OCI-LY1 (cell line): ENCODE results near the gene CTTNBP2.

Experiments used
- H2AFZ ChIP-seq: fragments of 200-600 bp; sonication (generic), shearing (Covaris generic); 2 replicates; pipeline ENCODE4 v1.6.0; 2014; ENCODE audit warnings: antibody characterized with exemption, mild to moderate bottlenecking, low read length
- H3F3A ChIP-seq: fragments of 200-600 bp; sonication (generic), shearing (Covaris generic); 2 replicates; pipeline ENCODE4 v1.6.0; 2014; ENCODE audit warnings: mild to moderate bottlenecking, antibody characterized with exemption, low read length, moderate library complexity; ENCODE audit not compliant: insufficient read depth
- H3K27ac ChIP-seq: fragments of 200-600 bp; sonication (generic); 2 replicates; pipeline ENCODE4 v1.5.1; 2014; ENCODE audit warnings: low read length, mixed run types, mild to moderate bottlenecking, low read depth; ENCODE audit not compliant: poor library complexity, severe bottlenecking
- H3K27me3 ChIP-seq: fragments of 200-600 bp; sonication (generic); 2 replicates; pipeline ENCODE4 v1.6.0; 2014; ENCODE audit warnings: antibody characterized with exemption, mild to moderate bottlenecking, low read length, moderate library complexity; ENCODE audit not compliant: insufficient read depth
- H3K36me3 ChIP-seq: fragments of 200-600 bp; sonication (generic); 2 replicates; pipeline ENCODE4 v1.6.1; 2014; ENCODE audit warnings: mild to moderate bottlenecking, antibody characterized with exemption, low read length, moderate library complexity, mixed read lengths; ENCODE audit not compliant: insufficient read depth
- H3K4me1 ChIP-seq: fragments of 200-600 bp; sonication (generic); 2 replicates; pipeline ENCODE4 v1.5.1; 2014; ENCODE audit warnings: mild to moderate bottlenecking, low read length, moderate library complexity; ENCODE audit not compliant: insufficient read depth, severe bottlenecking
- H3K4me2 ChIP-seq: fragments of 200-600 bp; sonication (generic), shearing (Covaris generic); 2 replicates; pipeline ENCODE4 v1.6.1; 2014; ENCODE audit warnings: low read length
- H3K4me3 ChIP-seq: fragments of 200-600 bp; sonication (generic); 2 replicates; pipeline ENCODE4 v1.5.1; 2014; ENCODE audit warnings: low read length, low read depth, mild to moderate bottlenecking, mixed read lengths; ENCODE audit not compliant: poor library complexity, severe bottlenecking
- H3K79me2 ChIP-seq: fragments of 200-600 bp; shearing (Covaris generic); 2 replicates; pipeline ENCODE4 v1.6.1; 2016; ENCODE audit warnings: mixed run types, low read length, mixed read lengths; ENCODE audit not compliant: insufficient read depth
- H3K9ac ChIP-seq: fragments of 200-600 bp; sonication (generic), shearing (Covaris generic); 2 replicates; pipeline ENCODE4 v1.6.1; 2014; ENCODE audit warnings: mild to moderate bottlenecking, low read length, mixed read lengths
- H3K9me2 ChIP-seq: fragments of 200-600 bp; sonication (generic), shearing (Covaris generic); 2 replicates; pipeline ENCODE4 v1.6.1; 2014; ENCODE audit warnings: low read depth, mild to moderate bottlenecking, low read length, mixed read lengths
- H3K9me3 ChIP-seq: fragments of 200-600 bp; shearing (Covaris generic); 2 replicates; pipeline ENCODE4 v1.6.1; 2014; ENCODE audit warnings: low read length, mixed read lengths
- H4K20me1 ChIP-seq: fragments of 200-600 bp; sonication (generic), shearing (Covaris generic); 2 replicates; pipeline ENCODE4 v1.6.0; 2016; ENCODE audit warnings: mild to moderate bottlenecking, low read length; ENCODE audit not compliant: insufficient read depth
- EZH2 ChIP-seq: fragments of 200-600 bp; sonication (generic), shearing (Covaris generic); IDR thresholded peaks from 2 replicates; pipeline ENCODE4 v1.8.0; 2017; ENCODE audit warnings: borderline replicate concordance, mixed run types, mild to moderate bottlenecking, antibody characterized with exemption, low read length, moderate library complexity, mixed read lengths
- TF ChIP-seq, protein P1 (sequence below): fragments of 200-600 bp; sonication (generic), shearing (Covaris generic); IDR thresholded peaks from 2 replicates; pipeline ENCODE4 v1.5.1; 2017; ENCODE audit warnings: mild to moderate bottlenecking, antibody characterized with exemption, low read length, moderate library complexity, mixed read lengths

The CTTNBP2 gene

GRCh38 chr7:117839507-117839906, 33.7 kb downstream of the CTTNBP2 start:
- Histone ChIP-seq H3K27me3 (no peaks in the 10 kb centered on the region), H3K4me3 (no peak overlapping the region), H3K9me2 (no peaks in the 10 kb centered on the region), H3K36me3 (no peaks in the 10 kb centered on the region), H3F3A (no peaks in the 10 kb centered on the region), H3K79me2 (no peaks in the 10 kb centered on the region), H3K4me2 (no peak overlapping the region), H3K4me1 (no peaks in the 10 kb centered on the region), H3K27ac (no peak overlapping the region), H4K20me1 (no peaks in the 10 kb centered on the region), H3K9ac (no peak overlapping the region), H2AFZ (no peak overlapping the region), H3K9me3 (no peaks in the 10 kb centered on the region)
- TF ChIP-seq EZH2, result no peak
- TF ChIP-seq, protein P1, sequence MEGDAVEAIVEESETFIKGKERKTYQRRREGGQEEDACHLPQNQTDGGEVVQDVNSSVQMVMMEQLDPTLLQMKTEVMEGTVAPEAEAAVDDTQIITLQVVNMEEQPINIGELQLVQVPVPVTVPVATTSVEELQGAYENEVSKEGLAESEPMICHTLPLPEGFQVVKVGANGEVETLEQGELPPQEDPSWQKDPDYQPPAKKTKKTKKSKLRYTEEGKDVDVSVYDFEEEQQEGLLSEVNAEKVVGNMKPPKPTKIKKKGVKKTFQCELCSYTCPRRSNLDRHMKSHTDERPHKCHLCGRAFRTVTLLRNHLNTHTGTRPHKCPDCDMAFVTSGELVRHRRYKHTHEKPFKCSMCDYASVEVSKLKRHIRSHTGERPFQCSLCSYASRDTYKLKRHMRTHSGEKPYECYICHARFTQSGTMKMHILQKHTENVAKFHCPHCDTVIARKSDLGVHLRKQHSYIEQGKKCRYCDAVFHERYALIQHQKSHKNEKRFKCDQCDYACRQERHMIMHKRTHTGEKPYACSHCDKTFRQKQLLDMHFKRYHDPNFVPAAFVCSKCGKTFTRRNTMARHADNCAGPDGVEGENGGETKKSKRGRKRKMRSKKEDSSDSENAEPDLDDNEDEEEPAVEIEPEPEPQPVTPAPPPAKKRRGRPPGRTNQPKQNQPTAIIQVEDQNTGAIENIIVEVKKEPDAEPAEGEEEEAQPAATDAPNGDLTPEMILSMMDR, result no peak

DNA sequence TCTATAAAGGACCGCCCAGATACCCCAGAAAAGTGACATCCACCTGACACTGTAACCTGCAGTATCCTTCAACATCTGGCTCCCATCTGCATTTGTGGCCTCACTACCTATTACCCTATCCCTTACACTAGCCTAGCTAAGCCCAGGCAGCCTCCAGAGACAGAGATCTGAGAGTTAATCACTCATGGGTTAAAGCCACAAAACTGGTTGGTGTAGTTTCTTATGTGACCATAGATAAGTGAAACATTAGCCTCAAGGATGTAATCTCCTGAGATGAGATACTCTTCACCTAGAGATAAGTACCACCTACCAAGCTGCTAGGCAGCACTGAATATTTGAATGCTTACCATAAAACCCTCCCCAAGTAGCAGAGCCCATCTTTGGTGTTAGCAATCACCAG, 35.4 kb downstream of the CTTNBP2 start:
- Histone ChIP-seq H3K4me2 (no peak overlapping the region), H3K9me3 (no peaks in the 10 kb centered on the region)

DNA sequence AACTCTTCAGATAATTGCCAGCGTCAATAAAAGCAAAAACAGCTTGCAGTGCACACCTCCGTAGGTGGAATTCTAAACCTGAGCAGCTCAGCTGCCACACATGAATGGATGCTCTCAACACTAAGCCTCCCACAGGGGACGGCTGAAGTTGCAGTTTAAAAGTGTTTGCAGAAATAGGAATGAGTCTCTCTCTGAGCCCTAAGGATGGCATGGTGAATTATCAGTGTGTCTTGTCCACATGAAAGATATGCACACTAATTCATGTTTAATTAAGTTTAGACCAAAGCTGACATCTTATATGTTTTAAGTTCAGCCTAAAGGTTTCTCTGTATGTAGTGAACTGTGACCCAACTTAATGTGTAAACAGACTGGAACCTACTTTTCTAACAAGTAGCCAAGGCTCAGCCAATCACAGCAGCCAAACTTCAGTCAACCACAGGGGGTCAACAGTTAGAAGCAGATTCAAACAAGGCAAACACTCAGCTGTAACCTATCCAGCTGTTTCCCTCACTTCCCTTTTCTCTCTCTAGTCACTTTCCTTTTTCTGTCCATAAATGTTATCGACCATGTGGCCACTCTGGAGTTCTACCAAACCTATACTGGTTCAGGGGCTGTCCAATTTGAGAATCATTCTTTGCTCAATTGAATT, 38.1 kb downstream of the CTTNBP2 start:
- Histone ChIP-seq H3K27me3 (no peaks in the 10 kb centered on the region), H3K4me3 (no peak overlapping the region), H3K79me2 (no peaks in the 10 kb centered on the region), H3K9me2 (no peaks in the 10 kb centered on the region), H4K20me1 (no peaks in the 10 kb centered on the region), H3F3A (no peaks in the 10 kb centered on the region), H3K4me1 (no peaks in the 10 kb centered on the region), H3K4me2 (no peak overlapping the region), H3K9me3 (no peaks in the 10 kb centered on the region), H3K36me3 (no peaks in the 10 kb centered on the region), H3K27ac (no peak overlapping the region), H2AFZ (no peak overlapping the region), H3K9ac (no peak overlapping the region)
- TF ChIP-seq, protein P1, result no peak
- no peak for TF ChIP-seq EZH2

More for the DNA sequence above, 35.4 kb downstream of the CTTNBP2 start:
- Histone ChIP-seq H3K9me2 (no peaks in the 10 kb centered on the region), H3K4me1 (no peaks in the 10 kb centered on the region), H3K79me2 (no peaks in the 10 kb centered on the region), H3K36me3 (no peaks in the 10 kb centered on the region), H3K27me3 (no peaks in the 10 kb centered on the region), H2AFZ (no peak overlapping the region), H3K4me3 (no peak overlapping the region), H3K27ac (no peak overlapping the region), H3F3A (no peaks in the 10 kb centered on the region), H3K9ac (no peak overlapping the region), H4K20me1 (no peaks in the 10 kb centered on the region)
- TF ChIP-seq, protein P1, result no peak
- TF ChIP-seq EZH2, result no peak
